Neutrophil (primary cell): ENCODE data around the gene BSPRY.

ENCODE experiments used
- H3K27ac ChIP-seq: fragments of 200-600 bp; sonication (generic); 2 replicates; pipeline ENCODE4 v1.5.1; 2016; ENCODE audit warnings: mild to moderate bottlenecking, moderate library complexity
- H3K27me3 ChIP-seq: fragments of 200-600 bp; sonication (generic); 2 replicates; pipeline ENCODE4 v1.6.0; 2016; ENCODE audit warnings: mild to moderate bottlenecking
- H3K36me3 ChIP-seq: fragments of 200-600 bp; sonication (generic); 2 replicates; pipeline ENCODE4 v1.5.1; 2017
- H3K4me1 ChIP-seq, 2 experiments: fragments of 200-600 bp in 1 of 2; sonication (generic) in 1 of 2; 1 replicate in 1 of 2; 2 replicates in 1 of 2; pipeline versions ENCODE4 v1.5.1 to v1.6.1; 2013 to 2016; ENCODE audit warnings: low read depth in 1 of 2, low read length in 1 of 2, mild to moderate bottlenecking in 1 of 2, moderate library complexity in 1 of 2; ENCODE audit not compliant: control insufficient read depth in 1 of 2, insufficient read depth in 1 of 2
- H3K4me3 ChIP-seq, 2 experiments: fragments of 200-600 bp in 1 of 2; sonication (generic) in 1 of 2; 1 replicate in 1 of 2; 2 replicates in 1 of 2; pipeline ENCODE4 v1.5.1; 2013 to 2016; ENCODE audit warnings: low read depth in 1 of 2, low read length in 1 of 2, mild to moderate bottlenecking in 1 of 2, moderate library complexity in 1 of 2
- H3K9me3 ChIP-seq: fragments of 200-600 bp; sonication (generic); 2 replicates; pipeline ENCODE4 v1.5.1; 2016
- TF ChIP-seq, protein P1 (sequence below): fragments of 200-600 bp; sonication (generic); IDR thresholded peaks from 2 replicates; pipeline ENCODE4 v1.5.1; 2016; ENCODE audit warnings: antibody characterized with exemption

The BSPRY gene

DNA sequence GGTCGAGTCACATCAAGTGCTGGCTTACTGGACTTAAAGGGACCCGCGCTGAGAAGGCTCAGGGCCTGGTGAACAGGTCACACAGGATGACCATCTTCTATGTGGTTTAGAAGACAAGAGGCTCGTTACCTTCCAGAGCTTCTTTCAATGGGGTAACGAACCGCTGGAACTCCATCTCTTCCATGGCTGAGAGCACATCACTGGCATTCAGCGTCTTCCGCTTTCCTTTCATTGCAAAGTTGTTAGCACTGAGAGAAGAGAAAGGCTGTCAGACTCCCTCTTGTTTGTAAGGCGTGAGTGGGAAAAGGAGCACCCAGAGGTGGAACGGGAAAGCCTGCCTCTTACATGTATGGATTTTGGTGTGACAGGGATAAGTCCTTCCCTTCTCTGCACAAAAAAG, 60.1 kb downstream of the BSPRY start:
- no peaks in the 10 kb centered on the region for H3K36me3 ChIP-seq
- H3K9me3 ChIP-seq = no peaks in the 10 kb centered on the region
- TF ChIP-seq, protein P1, sequence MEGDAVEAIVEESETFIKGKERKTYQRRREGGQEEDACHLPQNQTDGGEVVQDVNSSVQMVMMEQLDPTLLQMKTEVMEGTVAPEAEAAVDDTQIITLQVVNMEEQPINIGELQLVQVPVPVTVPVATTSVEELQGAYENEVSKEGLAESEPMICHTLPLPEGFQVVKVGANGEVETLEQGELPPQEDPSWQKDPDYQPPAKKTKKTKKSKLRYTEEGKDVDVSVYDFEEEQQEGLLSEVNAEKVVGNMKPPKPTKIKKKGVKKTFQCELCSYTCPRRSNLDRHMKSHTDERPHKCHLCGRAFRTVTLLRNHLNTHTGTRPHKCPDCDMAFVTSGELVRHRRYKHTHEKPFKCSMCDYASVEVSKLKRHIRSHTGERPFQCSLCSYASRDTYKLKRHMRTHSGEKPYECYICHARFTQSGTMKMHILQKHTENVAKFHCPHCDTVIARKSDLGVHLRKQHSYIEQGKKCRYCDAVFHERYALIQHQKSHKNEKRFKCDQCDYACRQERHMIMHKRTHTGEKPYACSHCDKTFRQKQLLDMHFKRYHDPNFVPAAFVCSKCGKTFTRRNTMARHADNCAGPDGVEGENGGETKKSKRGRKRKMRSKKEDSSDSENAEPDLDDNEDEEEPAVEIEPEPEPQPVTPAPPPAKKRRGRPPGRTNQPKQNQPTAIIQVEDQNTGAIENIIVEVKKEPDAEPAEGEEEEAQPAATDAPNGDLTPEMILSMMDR = no peak
- H3K27me3 ChIP-seq = no peaks in the 10 kb centered on the region
- H3K4me3 ChIP-seq = peak overlapping the region; percentile 77 to 95
- peak overlapping the region; percentile 96 for H3K27ac ChIP-seq
- peaks cover 37 to 42% of the 10 kb centered on the region in 2 experiments for H3K4me1 ChIP-seq

DNA sequence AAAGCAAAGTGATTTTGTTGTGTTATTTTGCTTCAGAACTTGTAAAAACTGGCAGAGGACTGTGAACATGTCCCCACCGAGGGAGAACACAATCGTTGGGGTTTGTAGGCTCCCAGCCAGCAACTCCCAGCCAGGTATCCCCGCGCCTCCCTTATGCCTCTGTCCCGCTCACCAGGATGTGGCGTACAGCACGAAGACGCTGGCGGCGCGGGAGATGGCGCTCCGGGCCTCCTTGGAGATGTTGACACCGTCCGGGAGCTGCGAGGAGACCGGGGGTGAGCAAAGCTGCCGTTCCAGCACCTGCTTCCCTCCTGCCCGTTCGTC, 60.5 kb downstream of the BSPRY start:
- peak overlapping the region; percentile 96 for H3K27ac ChIP-seq
- peaks cover 34 to 39% of the 10 kb centered on the region in 2 experiments for H3K4me1 ChIP-seq
- peak overlapping the region; percentile 77 to 95 for H3K4me3 ChIP-seq
- no peaks in the 10 kb centered on the region for H3K27me3 ChIP-seq
- H3K9me3 ChIP-seq = no peaks in the 10 kb centered on the region
- TF ChIP-seq, protein P1 = no peak
- H3K36me3 ChIP-seq = no peaks in the 10 kb centered on the region

DNA sequence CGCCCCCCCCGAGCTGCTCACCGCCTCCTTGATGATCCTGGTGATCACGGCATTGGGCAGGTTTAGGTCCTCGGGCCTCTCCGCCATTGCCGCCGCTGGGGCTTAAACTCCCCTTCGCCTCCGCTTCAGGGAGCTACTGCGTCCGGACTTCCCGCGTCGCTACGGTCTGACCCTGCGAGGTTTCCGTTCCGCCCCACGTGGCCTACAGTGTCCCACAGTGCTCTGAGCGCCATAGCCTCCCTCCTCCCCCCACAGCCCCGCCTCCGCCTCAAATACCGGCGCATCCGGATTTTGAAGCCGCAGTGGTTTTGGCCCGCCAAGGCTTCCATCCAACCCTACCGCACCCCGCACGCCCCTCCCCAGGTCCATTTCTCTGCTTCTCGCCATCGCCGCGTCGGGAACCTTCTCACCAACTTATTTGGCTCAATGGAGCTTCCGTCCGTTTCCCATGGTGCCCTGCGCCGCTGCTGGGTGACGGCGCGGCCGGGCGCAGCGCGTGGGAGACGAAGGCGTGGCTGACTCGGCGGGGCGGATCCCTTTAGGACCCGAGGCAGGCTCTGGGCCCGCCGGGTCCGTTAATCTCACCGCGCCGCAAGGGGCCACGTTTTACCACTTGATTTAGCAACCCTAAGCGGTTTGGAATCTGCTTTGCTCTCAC, 61.0 kb downstream of the BSPRY start, which contains the start of the genes C9orf43 and POLE3:
Gene C9orf43, plus strand, starts transcription at position 541 of the 658 bp plus-strand sequence. CDS start 2,747 bp downstream, outside the sequence.
Gene POLE3, minus strand, starts transcription at position 469 of the 658 bp plus-strand sequence. Its CDS starts 382 bp downstream, at position 87.
- TF ChIP-seq, protein P1 = peak; percentile 45
- peak within 1 kb of the TSS; percentile 96 for H3K27ac ChIP-seq
- no peaks in the 10 kb centered on the region for H3K36me3 ChIP-seq
- H3K4me1 ChIP-seq = peaks cover 30 to 34% of the 10 kb centered on the region in 2 experiments
- H3K9me3 ChIP-seq = no peaks in the 10 kb centered on the region
- no peaks in the 10 kb centered on the region for H3K27me3 ChIP-seq
- H3K4me3 ChIP-seq = peak within 1 kb of the TSS; percentile 77 to 95

DNA sequence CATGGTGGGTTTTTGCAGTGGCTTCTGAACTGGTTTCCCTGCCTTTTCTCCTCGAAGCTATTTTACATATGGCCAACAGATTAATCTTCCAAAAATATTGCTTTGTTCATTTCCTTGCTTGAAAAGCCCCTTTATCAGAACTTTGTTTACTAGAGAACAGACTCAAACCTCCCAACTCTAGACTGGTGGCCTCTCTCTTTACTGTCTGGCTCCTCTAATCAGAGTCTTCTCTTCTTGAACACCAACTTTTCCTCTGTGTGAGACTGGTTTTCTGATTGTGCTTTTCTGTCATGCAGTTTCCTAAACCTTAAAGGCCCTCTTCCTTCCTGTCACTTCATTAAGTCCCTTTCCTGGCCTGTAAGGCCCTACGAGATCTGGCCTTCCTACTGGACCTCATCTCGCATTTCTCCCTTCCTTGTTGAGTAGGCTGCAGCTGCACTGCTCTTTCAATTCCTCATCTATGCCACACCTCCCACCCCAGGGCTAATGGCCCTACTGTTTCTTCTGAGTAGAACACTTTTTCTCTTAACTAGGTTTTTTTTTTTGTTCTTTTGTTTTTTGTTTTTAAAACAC, 66.9 kb downstream of the BSPRY start:
- H3K27me3 ChIP-seq = no peaks in the 10 kb centered on the region
- no peaks in the 10 kb centered on the region for H3K36me3 ChIP-seq
- TF ChIP-seq, protein P1 = no peak
- no peak overlapping the region for H3K4me3 ChIP-seq
- H3K27ac ChIP-seq = no peak overlapping the region
- H3K9me3 ChIP-seq = no peaks in the 10 kb centered on the region
- H3K4me1 ChIP-seq = peaks cover 5 to 6% of the 10 kb centered on the region in 2 experiments

DNA sequence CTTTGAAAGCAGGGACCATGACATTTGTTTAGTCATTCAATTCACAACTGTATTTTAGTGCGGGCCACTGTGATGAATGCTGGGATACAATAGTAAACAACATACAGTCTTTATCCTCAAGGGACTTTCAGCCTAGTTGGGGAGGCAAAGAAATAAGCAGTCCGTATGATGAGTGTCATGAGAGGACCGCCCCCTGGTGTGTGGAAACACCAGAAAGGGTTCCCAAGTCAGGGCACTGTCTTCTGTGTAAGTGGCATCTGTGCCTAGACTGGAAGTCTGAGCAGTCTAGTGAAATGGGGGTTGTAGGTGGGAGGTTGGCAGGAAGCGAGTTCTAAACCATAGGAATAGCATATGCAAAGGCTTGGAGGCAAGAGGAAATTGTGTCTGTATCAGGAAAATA, 68.0 kb downstream of the BSPRY start:
- Histone ChIP-seq H3K4me1 (no peaks in the 10 kb centered on the region), H3K27me3 (no peaks in the 10 kb centered on the region), H3K9me3 (no peaks in the 10 kb centered on the region), H3K4me3 (no peak overlapping the region), H3K27ac (no peak overlapping the region), H3K36me3 (no peaks in the 10 kb centered on the region)
- TF ChIP-seq, protein P1 = no peak
